Neutrophil (primary cell): ENCODE results near the gene SPATA17.
"Not testable (repeated sequence)": the region's sequence is repeated elsewhere in the genome, so short reads cannot be mapped to it uniquely, and the experiment has no call there.

Source experiments
- H3K27ac ChIP-seq: fragments of 200-600 bp; sonication (generic); 2 replicates; pipeline ENCODE4 v1.5.1; 2016; ENCODE audit warnings: mild to moderate bottlenecking, moderate library complexity
- H3K27me3 ChIP-seq: fragments of 200-600 bp; sonication (generic); 2 replicates; pipeline ENCODE4 v1.6.0; 2016; ENCODE audit warnings: mild to moderate bottlenecking
- H3K36me3 ChIP-seq: fragments of 200-600 bp; sonication (generic); 2 replicates; pipeline ENCODE4 v1.5.1; 2017
- H3K4me1 ChIP-seq, 2 experiments: fragments of 200-600 bp in 1 of 2; sonication (generic) in 1 of 2; 1 replicate in 1 of 2; 2 replicates in 1 of 2; pipeline versions ENCODE4 v1.5.1 to v1.6.1; 2013 to 2016; ENCODE audit warnings: low read depth in 1 of 2, low read length in 1 of 2, mild to moderate bottlenecking in 1 of 2, moderate library complexity in 1 of 2; ENCODE audit not compliant: control insufficient read depth in 1 of 2, insufficient read depth in 1 of 2
- H3K4me3 ChIP-seq, 2 experiments: fragments of 200-600 bp in 1 of 2; sonication (generic) in 1 of 2; 1 replicate in 1 of 2; 2 replicates in 1 of 2; pipeline ENCODE4 v1.5.1; 2013 to 2016; ENCODE audit warnings: low read depth in 1 of 2, low read length in 1 of 2, mild to moderate bottlenecking in 1 of 2, moderate library complexity in 1 of 2
- H3K9me3 ChIP-seq: fragments of 200-600 bp; sonication (generic); 2 replicates; pipeline ENCODE4 v1.5.1; 2016
- CTCF ChIP-seq: fragments of 200-600 bp; sonication (generic); IDR thresholded peaks from 2 replicates; pipeline ENCODE4 v1.5.1; 2016; ENCODE audit warnings: antibody characterized with exemption

Gene SPATA17

GRCh38 chr1:217630711-217631591 is at the start of gene SPATA17, which contains the start of gene GPATCH2:
Gene SPATA17, plus strand, starts transcription at chr1:217631344. Its CDS starts 35 bp downstream, at chr1:217631379.
Gene GPATCH2, minus strand, starts transcription at chr1:217631090. Its CDS starts 119 bp downstream, at chr1:217630971.
- TF ChIP-seq CTCF = no peak
- H3K27ac ChIP-seq = peak within 1 kb of the TSS; percentile 43
- peaks cover 15% of the 10 kb centered on the region for H3K27me3 ChIP-seq
- H3K36me3 ChIP-seq = no peaks in the 10 kb centered on the region
- H3K4me1 ChIP-seq = peaks cover 0 to 15% of the 10 kb centered on the region in 2 experiments
- H3K9me3 ChIP-seq = no peaks in the 10 kb centered on the region
- H3K4me3 ChIP-seq = peak within 1 kb of the TSS; percentile 65 to 67

GRCh38 chr1:217584286-217584811 is 46.8 kb upstream of the SPATA17 start:
- not testable (repeated sequence) for H3K9me3 ChIP-seq, H3K4me1 ChIP-seq, H3K27me3 ChIP-seq, H3K27ac ChIP-seq, H3K4me3 ChIP-seq, H3K36me3 ChIP-seq

GRCh38 chr1:217585577-217585976 is 45.6 kb upstream of the SPATA17 start:
- H3K4me1 ChIP-seq = no peaks in the 10 kb centered on the region
- H3K27ac ChIP-seq = no peak overlapping the region
- no peaks in the 10 kb centered on the region for H3K9me3 ChIP-seq
- no peaks in the 10 kb centered on the region for H3K27me3 ChIP-seq
- H3K4me3 ChIP-seq = no peak overlapping the region
- TF ChIP-seq CTCF = no peak
- H3K36me3 ChIP-seq = no peaks in the 10 kb centered on the region

- no peak for TF ChIP-seq CTCF
Measured at GRCh38 chr1:217586586-217586985, 44.6 kb upstream of the SPATA17 start.

GRCh38 chr1:217590598-217590997 is 40.5 kb upstream of the SPATA17 start:
- no peak for TF ChIP-seq CTCF
- Histone ChIP-seq H3K27ac (no peak overlapping the region), H3K36me3 (no peaks in the 10 kb centered on the region), H3K9me3 (no peaks in the 10 kb centered on the region), H3K4me3 (no peak overlapping the region), H3K4me1 (no peaks in the 10 kb centered on the region), H3K27me3 (no peaks in the 10 kb centered on the region)

More at GRCh38 chr1:217586586-217586985, 44.6 kb upstream of the SPATA17 start:
- Histone ChIP-seq H3K4me3 (no peak overlapping the region), H3K9me3 (no peaks in the 10 kb centered on the region), H3K27me3 (no peaks in the 10 kb centered on the region), H3K36me3 (no peaks in the 10 kb centered on the region), H3K27ac (no peak overlapping the region), H3K4me1 (no peaks in the 10 kb centered on the region)

GRCh38 chr1:217599154-217599553 is 32.0 kb upstream of the SPATA17 start:
- H3K9me3 ChIP-seq = no peaks in the 10 kb centered on the region
- TF ChIP-seq CTCF = no peak
- no peaks in the 10 kb centered on the region for H3K36me3 ChIP-seq
- no peaks in the 10 kb centered on the region for H3K27me3 ChIP-seq
- no peak overlapping the region for H3K27ac ChIP-seq
- no peak overlapping the region for H3K4me3 ChIP-seq
- H3K4me1 ChIP-seq = no peaks in the 10 kb centered on the region
